Measurements from ENCODE around the gene COL1A2.

COL1A2 gene

GRCh38 chr7:94440451-94441039 is 45.9 kb downstream of the COL1A2 start:
- TF ChIP-seq CTCF (IDR thresholded peaks at IDR 0.05): no peak

GRCh38 chr7:94441138-94441537 is 46.4 kb downstream of the COL1A2 start:
- H3K27ac ChIP-seq: no peak overlapping the region
- no peak for TF ChIP-seq ZFX (IDR thresholded peaks at IDR 0.05; ENCODE audit: borderline replicate concordance)

More at GRCh38 chr7:94440451-94441039, 45.9 kb downstream of the COL1A2 start:
- H3K27ac ChIP-seq: no peak overlapping the region

GRCh38 chr7:94442639-94443038 is 47.9 kb downstream of the COL1A2 start:
- no peak overlapping the region for H3K27ac ChIP-seq
- TF ChIP-seq CTCF (IDR thresholded peaks at IDR 0.05): no peak

GRCh38 chr7:94444813-94445212 is 50.1 kb downstream of the COL1A2 start:
- TF ChIP-seq CTCF (IDR thresholded peaks at IDR 0.05): no peak
- TF ChIP-seq ZFX (IDR thresholded peaks at IDR 0.05; ENCODE audit: borderline replicate concordance): no peak
- H3K27ac ChIP-seq: no peak overlapping the region

- TF ChIP-seq ZFX (IDR thresholded peaks at IDR 0.05; ENCODE audit: borderline replicate concordance) (no peak), CTCF (IDR thresholded peaks at IDR 0.05) (no peak)
- no peak overlapping the region for H3K27ac ChIP-seq
Measured at GRCh38 chr7:94445696-94446194, 51.0 kb downstream of the COL1A2 start.

- no peak overlapping the region for H3K27ac ChIP-seq
- TF ChIP-seq CTCF (IDR thresholded peaks at IDR 0.05) (no peak), ZFX (IDR thresholded peaks at IDR 0.05; ENCODE audit: borderline replicate concordance) (no peak)
Measured at GRCh38 chr7:94446308-94446707, 51.6 kb downstream of the COL1A2 start.

GRCh38 chr7:94449151-94449725 is 54.5 kb downstream of the COL1A2 start:
- no peak overlapping the region for H3K27ac ChIP-seq
- peak; percentile 96 for TF ChIP-seq CTCF (IDR thresholded peaks at IDR 0.05)
- TF ChIP-seq ZFX (IDR thresholded peaks at IDR 0.05; ENCODE audit: borderline replicate concordance): no peak
